ENCODE data around the gene IAH1.

The IAH1 gene

GRCh38 chr2:9471206-9471605 lies 3.1 kb upstream of the IAH1 start:
- no peak for DNase-seq (ENCODE audit: low read depth)
- in situ Hi-C loops (cut with HindIII; ENCODE audit: low sequenced_read_pairs): no loop called here
- no peak overlapping the region for H3K4me3 ChIP-seq (ENCODE audit: low read depth, low read length)
- TF ChIP-seq CTCF (IDR thresholded peaks at IDR 0.05; ENCODE audit: low read depth, low read length, missing control alignments): no peak

GRCh38 chr2:9472511-9472910 lies 1.8 kb upstream of the IAH1 start:
- DNase-seq (ENCODE audit: low read depth): no peak
- H3K4me3 ChIP-seq (ENCODE audit: low read depth, low read length): no peak overlapping the region
- in situ Hi-C loops (cut with HindIII; ENCODE audit: low sequenced_read_pairs): no loop called here
- no peak for TF ChIP-seq CTCF (IDR thresholded peaks at IDR 0.05; ENCODE audit: low read depth, low read length, missing control alignments)

GRCh38 chr2:9473308-9473984 lies 905 bp upstream of the IAH1 start:
- DNase-seq (ENCODE audit: low read depth): no peak
- TF ChIP-seq CTCF (IDR thresholded peaks at IDR 0.05; ENCODE audit: low read depth, low read length, missing control alignments): peak; percentile 32
- in situ Hi-C loops (cut with HindIII; ENCODE audit: low sequenced_read_pairs): no loop called here
- H3K4me3 ChIP-seq (ENCODE audit: low read depth, low read length): peak overlapping the region; percentile 73

GRCh38 chr2:9473985-9474360 lies 378 bp upstream of the IAH1 start:
- TF ChIP-seq CTCF (IDR thresholded peaks at IDR 0.05; ENCODE audit: low read depth, low read length, missing control alignments): no peak
- H3K4me3 ChIP-seq (ENCODE audit: low read depth, low read length): peak overlapping the region; percentile 73
- in situ Hi-C loops (cut with HindIII; ENCODE audit: low sequenced_read_pairs): no loop called here
- DNase-seq (ENCODE audit: low read depth): no peak

- DNase-seq (ENCODE audit: low read depth): no peak
- no peak for TF ChIP-seq CTCF (IDR thresholded peaks at IDR 0.05; ENCODE audit: low read depth, low read length, missing control alignments)
- H3K4me3 ChIP-seq (ENCODE audit: low read depth, low read length): no peak overlapping the region
- in situ Hi-C loops (cut with HindIII; ENCODE audit: low sequenced_read_pairs): no loop called here
Measured at GRCh38 chr2:9477914-9478313, 3.6 kb downstream of the IAH1 start.

- H3K4me3 ChIP-seq (ENCODE audit: low read depth, low read length): no peak overlapping the region
- no peak for TF ChIP-seq CTCF (IDR thresholded peaks at IDR 0.05; ENCODE audit: low read depth, low read length, missing control alignments)
- DNase-seq (ENCODE audit: low read depth): no peak
- in situ Hi-C loops (cut with HindIII; ENCODE audit: low sequenced_read_pairs): no loop called here
Measured at GRCh38 chr2:9478526-9478925, 4.2 kb downstream of the IAH1 start.

Measured in astrocyte of the cerebellum (primary cell).